ENCODE results near the gene UBR3.

UBR3 gene

DNA sequence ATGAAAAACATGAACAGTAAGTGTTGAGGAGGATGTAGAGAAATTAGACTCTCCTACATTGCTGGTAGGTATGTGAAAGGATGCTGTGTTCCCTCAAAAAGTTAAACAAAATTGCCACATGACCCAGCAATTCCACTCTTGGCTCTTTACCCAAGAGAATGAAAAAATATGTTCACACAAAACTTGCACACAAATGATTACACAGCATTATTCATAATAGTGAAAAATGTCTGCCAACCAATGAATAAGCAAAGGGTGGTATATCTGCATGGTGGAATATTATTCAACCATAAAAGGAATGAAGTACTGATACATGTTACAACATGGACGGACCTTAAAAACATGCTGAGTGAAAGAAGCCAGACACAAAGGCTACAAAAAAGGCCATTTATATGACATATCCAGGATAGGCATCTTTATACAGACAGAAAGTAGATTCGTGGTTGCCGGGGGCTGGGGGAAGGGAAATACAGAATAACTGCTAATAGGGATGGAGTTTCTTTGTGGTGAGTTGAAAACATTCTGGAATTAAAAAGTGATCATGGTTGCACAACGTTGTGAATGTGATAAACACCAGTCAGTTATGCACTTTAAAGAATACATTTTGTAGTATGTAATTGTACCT lies 265.3 kb downstream of the UBR3 start:
- peaks cover 2% of the 10 kb centered on the region for H3K27me3 ChIP-seq (ENCODE audit: insufficient read depth, poor library complexity, severe bottlenecking)
- no peak for DNase-seq (ENCODE audit: low read depth in 1 of 2, low spot score in 1 of 2)
- no peak overlapping the region for H3K4me3 ChIP-seq (replicated peaks; ENCODE audit: insufficient read depth, low read length)
- TF ChIP-seq POLR2AphosphoS5 (IDR thresholded peaks at IDR 0.05; ENCODE audit: low read depth) (no peak), SPI1 (IDR thresholded peaks at IDR 0.05; ENCODE audit: borderline replicate concordance, low read depth) (no peak), GABPA (IDR thresholded peaks at IDR 0.05; ENCODE audit: low read depth) (no peak)
- TF ChIP-seq, protein P1, sequence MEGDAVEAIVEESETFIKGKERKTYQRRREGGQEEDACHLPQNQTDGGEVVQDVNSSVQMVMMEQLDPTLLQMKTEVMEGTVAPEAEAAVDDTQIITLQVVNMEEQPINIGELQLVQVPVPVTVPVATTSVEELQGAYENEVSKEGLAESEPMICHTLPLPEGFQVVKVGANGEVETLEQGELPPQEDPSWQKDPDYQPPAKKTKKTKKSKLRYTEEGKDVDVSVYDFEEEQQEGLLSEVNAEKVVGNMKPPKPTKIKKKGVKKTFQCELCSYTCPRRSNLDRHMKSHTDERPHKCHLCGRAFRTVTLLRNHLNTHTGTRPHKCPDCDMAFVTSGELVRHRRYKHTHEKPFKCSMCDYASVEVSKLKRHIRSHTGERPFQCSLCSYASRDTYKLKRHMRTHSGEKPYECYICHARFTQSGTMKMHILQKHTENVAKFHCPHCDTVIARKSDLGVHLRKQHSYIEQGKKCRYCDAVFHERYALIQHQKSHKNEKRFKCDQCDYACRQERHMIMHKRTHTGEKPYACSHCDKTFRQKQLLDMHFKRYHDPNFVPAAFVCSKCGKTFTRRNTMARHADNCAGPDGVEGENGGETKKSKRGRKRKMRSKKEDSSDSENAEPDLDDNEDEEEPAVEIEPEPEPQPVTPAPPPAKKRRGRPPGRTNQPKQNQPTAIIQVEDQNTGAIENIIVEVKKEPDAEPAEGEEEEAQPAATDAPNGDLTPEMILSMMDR (IDR thresholded peaks at IDR 0.05; ENCODE audit: insufficient read depth, low read length) = no peak
- TF ChIP-seq, protein P2, sequence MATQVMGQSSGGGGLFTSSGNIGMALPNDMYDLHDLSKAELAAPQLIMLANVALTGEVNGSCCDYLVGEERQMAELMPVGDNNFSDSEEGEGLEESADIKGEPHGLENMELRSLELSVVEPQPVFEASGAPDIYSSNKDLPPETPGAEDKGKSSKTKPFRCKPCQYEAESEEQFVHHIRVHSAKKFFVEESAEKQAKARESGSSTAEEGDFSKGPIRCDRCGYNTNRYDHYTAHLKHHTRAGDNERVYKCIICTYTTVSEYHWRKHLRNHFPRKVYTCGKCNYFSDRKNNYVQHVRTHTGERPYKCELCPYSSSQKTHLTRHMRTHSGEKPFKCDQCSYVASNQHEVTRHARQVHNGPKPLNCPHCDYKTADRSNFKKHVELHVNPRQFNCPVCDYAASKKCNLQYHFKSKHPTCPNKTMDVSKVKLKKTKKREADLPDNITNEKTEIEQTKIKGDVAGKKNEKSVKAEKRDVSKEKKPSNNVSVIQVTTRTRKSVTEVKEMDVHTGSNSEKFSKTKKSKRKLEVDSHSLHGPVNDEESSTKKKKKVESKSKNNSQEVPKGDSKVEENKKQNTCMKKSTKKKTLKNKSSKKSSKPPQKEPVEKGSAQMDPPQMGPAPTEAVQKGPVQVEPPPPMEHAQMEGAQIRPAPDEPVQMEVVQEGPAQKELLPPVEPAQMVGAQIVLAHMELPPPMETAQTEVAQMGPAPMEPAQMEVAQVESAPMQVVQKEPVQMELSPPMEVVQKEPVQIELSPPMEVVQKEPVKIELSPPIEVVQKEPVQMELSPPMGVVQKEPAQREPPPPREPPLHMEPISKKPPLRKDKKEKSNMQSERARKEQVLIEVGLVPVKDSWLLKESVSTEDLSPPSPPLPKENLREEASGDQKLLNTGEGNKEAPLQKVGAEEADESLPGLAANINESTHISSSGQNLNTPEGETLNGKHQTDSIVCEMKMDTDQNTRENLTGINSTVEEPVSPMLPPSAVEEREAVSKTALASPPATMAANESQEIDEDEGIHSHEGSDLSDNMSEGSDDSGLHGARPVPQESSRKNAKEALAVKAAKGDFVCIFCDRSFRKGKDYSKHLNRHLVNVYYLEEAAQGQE (IDR thresholded peaks at IDR 0.05; ENCODE audit: insufficient replicate concordance, low read depth) = no peak
- no peak overlapping the region for H3K27ac ChIP-seq (replicated peaks)

DNA sequence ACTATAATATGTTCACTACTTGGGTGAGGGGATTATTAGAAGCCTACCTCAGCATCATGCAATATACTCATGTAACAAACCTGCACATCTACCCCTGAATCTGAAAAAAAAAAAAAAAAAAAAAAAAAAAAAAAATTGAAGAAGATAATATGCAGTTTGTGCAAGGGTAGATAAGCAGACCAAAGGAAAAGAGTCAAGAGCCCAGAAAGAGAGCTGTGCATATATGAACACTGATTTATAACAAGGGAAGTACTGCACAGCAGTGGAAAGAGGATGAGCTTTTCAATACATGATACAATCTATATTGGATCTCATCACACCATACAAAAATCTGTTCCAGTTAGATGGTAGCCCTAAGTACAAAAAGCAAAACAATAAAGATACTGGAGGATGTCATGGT lies 268.1 kb downstream of the UBR3 start:
- H3K4me3 ChIP-seq (replicated peaks; ENCODE audit: insufficient read depth, low read length) = no peak overlapping the region
- peaks cover 2% of the 10 kb centered on the region for H3K27me3 ChIP-seq (ENCODE audit: insufficient read depth, poor library complexity, severe bottlenecking)
- DNase-seq (ENCODE audit: low read depth in 1 of 2, low spot score in 1 of 2) = no peak
- TF ChIP-seq GABPA (IDR thresholded peaks at IDR 0.05; ENCODE audit: low read depth) = no peak
- H3K27ac ChIP-seq (replicated peaks) = no peak overlapping the region

DNA sequence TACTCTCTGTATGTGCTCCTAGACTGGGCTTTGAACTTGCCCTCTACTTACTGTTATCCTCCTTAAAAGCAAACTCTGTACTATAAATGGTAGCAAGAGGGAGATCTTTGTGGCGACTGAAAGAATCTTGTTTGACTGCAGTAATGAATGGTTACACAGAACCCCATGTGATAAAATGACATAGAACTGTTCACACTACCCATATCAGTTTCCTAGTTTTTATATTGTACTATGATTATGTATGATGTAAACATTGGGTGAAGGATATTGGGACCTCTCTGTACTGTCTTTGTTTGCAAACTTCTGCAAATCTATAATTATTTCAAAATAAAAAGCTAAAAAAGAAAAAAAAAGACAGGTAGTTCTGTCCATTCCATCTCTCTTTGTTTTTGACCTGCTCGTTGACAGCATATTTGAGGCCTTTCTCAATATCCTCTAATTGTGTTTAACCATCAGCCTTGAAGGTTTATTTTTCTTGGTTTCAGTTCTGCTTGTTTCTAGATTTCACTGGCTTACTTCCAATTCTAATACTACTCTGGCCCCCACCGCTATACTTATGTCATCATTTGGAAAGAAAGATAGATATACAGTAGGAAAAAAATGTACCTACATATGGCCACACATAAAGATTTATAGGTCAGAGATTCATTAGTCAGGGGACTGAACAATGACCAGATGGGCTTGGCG lies 271.5 kb downstream of the UBR3 start:
- no peak for TF ChIP-seq SPI1 (IDR thresholded peaks at IDR 0.05; ENCODE audit: borderline replicate concordance, low read depth)
- TF ChIP-seq, protein P2 (IDR thresholded peaks at IDR 0.05; ENCODE audit: insufficient replicate concordance, low read depth) = no peak
- TF ChIP-seq, protein P1 (IDR thresholded peaks at IDR 0.05; ENCODE audit: insufficient read depth, low read length) = no peak
- no peak overlapping the region for H3K27ac ChIP-seq (replicated peaks)
- H3K27me3 ChIP-seq (ENCODE audit: insufficient read depth, poor library complexity, severe bottlenecking) = peaks cover 2% of the 10 kb centered on the region
- H3K4me3 ChIP-seq (replicated peaks; ENCODE audit: insufficient read depth, low read length) = no peak overlapping the region
- no peak for DNase-seq (ENCODE audit: low read depth in 1 of 2, low spot score in 1 of 2)

DNA sequence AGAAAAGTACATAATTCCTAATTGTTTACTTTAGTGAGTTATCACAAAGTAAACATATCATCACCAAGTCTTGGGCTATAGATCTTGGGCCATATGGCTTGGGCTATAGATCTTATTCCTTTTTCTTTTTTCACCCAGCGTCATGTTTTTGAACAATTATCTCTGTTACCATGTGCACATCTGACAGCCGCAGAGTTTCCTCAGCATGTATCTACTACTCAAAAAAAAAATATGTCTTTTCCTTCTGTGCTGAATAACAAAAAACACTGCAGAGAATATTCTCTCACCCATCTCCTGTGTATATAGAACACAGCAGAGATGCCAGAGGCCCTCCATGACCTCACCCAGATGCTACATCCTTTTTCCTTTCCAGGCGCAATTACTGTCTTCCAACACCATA lies 274.5 kb downstream of the UBR3 start:
- DNase-seq (ENCODE audit: low read depth in 1 of 2, low spot score in 1 of 2) = no peak
- Histone ChIP-seq H3K27ac (replicated peaks) (no peak overlapping the region), H3K4me3 (replicated peaks; ENCODE audit: insufficient read depth, low read length) (no peak overlapping the region)

More for the DNA sequence above, 274.5 kb downstream of the UBR3 start:
- H3K27me3 ChIP-seq (ENCODE audit: insufficient read depth, poor library complexity, severe bottlenecking) = no peaks in the 10 kb centered on the region
- TF ChIP-seq, protein P1 (IDR thresholded peaks at IDR 0.05; ENCODE audit: insufficient read depth, low read length) = no peak
- TF ChIP-seq POLR2AphosphoS5 (IDR thresholded peaks at IDR 0.05; ENCODE audit: low read depth) (no peak), GABPA (IDR thresholded peaks at IDR 0.05; ENCODE audit: low read depth) (no peak), SPI1 (IDR thresholded peaks at IDR 0.05; ENCODE audit: borderline replicate concordance, low read depth) (no peak)
- TF ChIP-seq, protein P2 (IDR thresholded peaks at IDR 0.05; ENCODE audit: insufficient replicate concordance, low read depth) = no peak

Data from HL-60 (cell line).